GM19397 (cell line): ENCODE data around the gene GTF2F1.
A peak's percentile ranks its signal among the peaks of the same experiment; 100 is the strongest.
"Not testable (repeated sequence)": the region's sequence is repeated elsewhere in the genome, so short reads cannot be mapped to it uniquely, and the experiment has no call there.

Source experiments
- ATAC-seq: cut with Tn5 transposase; IDR thresholded peaks from one replicate; pipeline ENCODE4 v1.9.1; 2021; ENCODE audit warnings: mild to moderate bottlenecking, moderate library complexity; ENCODE audit not compliant: unreplicated experiment

Gene GTF2F1, protein sequence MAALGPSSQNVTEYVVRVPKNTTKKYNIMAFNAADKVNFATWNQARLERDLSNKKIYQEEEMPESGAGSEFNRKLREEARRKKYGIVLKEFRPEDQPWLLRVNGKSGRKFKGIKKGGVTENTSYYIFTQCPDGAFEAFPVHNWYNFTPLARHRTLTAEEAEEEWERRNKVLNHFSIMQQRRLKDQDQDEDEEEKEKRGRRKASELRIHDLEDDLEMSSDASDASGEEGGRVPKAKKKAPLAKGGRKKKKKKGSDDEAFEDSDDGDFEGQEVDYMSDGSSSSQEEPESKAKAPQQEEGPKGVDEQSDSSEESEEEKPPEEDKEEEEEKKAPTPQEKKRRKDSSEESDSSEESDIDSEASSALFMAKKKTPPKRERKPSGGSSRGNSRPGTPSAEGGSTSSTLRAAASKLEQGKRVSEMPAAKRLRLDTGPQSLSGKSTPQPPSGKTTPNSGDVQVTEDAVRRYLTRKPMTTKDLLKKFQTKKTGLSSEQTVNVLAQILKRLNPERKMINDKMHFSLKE

GRCh38 chr19:6393074-6393982, at the start of gene GTF2F1:
GTF2F1 (minus strand) TSS chr19:6393164; CDS start chr19:6392995, 169 bp downstream.
- ATAC-seq: peak; percentile 88

GRCh38 chr19:6442087-6442688, 49.2 kb upstream of the GTF2F1 start:
- ATAC-seq: no peak

GRCh38 chr19:6440905-6441304, 47.9 kb upstream of the GTF2F1 start:
- no peak for ATAC-seq

- ATAC-seq: no peak
Measured at GRCh38 chr19:6439743-6440142, 46.8 kb upstream of the GTF2F1 start.

DNA sequence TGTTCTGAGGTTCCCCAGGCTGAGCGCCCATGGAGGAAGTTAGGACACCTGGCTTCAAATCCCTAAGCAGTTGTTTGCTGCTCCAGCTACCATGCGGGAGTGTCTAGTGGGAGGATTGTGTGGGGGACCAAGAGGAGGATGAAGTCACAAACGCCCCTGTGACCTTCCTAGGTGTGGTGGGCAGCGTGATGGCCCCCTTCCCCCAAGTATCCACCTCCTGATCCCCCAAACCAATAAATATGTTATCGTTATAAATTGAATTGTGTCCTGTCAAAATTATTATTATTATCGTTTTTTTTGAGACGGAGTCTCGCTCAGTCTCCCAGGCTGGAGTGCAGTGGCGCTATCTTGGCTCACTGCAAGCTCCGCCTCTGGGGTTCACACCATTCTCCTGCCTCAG, 40.7 kb upstream of the GTF2F1 start, which contains the start of gene SLC25A41:
Gene SLC25A41, minus strand, starts transcription at position 101 of the 400 bp plus-strand sequence. Its CDS starts 70 bp downstream, at position 31.
- ATAC-seq: no peak

DNA sequence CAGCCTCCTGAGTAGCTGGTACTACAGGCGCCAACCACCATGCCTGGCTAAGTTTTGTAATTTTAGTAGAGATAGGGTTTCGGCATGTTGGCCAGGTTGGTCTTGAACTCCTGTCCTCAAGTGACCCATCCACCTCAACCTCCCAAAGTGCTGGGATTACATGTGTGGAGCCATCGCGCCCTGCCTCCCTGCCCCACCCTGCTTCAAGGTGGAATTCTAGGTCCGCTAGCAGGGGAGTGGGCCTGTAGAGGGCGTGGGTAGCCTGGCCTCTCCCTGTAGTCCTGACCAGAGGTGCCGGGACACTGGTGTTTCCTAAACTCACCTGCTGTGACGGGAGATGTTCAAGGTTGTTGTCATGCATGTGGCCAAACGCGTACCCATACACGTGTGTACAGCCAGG, 40.2 kb upstream of the GTF2F1 start:
- ATAC-seq: no peak

DNA sequence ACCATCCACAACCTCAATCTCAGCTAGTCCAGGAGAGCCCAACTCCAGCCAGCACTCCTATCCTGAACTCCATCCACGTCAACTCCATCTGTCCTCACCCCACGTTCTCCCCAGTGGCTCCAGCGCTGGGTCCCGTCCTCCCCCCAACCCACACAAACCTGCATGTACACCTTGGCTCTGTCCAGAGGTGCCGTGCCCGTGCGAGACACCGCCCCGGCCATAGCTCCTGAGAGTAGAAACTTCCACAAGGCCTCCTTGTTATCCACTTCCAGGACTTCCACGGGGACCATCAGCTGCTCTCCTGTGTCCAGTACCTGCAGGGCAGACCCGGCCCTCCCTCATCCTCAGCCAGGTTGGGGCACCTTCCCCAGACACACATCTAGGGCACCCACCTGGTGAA, 38.9 kb upstream of the GTF2F1 start:
- ATAC-seq: no peak

- no peak for ATAC-seq
Measured at GRCh38 chr19:6429419-6430221, 36.7 kb upstream of the GTF2F1 start.

DNA sequence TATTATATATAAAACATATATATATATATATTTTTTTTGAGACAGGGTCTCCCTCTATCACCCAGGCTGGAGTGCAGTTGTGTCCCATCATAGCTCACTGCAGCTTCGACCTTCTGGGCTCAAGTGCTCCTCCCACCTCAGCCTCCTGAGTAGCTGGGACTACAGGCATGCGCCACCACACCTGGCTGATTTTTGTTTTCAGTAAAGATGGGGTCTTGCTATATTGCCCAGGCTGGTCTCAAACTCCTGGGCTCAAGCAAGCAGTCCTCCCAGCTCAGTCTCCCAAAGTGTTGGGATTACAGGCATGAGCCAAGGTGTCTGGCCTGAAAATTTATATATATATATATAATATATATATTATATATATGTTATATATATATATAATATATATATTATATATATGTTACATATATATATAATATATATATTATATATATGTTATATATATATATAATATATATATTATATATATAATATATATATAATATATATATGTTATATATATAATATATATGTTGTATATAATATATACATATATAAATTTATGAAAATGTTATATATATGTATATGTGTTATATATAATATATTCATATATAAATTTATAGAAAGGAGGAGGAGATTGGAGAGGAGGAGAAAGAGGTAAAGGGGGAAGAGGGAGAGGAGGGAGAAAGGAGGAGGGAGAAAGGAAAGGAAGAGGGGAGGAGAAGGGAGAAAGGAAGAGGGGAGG, 35.9 kb upstream of the GTF2F1 start:
- not testable (repeated sequence) for ATAC-seq

DNA sequence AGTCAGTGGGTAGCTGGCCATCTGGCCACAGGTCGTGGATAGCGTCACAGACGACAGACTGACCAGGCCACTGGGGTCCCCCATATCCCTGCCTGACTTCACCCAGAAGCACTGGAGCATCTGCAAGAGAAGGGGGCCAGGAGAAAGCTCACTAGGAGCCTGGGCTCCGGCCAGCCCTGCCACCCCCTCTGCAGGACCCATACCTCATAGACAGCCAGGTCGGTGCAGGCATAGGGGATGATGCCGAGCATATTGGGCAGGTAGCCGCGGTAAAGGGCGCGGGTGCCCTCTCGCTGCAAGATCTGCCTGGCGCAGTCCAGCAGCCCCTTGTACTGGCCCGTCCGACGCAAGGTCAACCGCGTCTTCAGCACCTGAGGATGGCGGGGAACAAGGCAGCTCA, 34.2 kb upstream of the GTF2F1 start:
- ATAC-seq: no peak

DNA sequence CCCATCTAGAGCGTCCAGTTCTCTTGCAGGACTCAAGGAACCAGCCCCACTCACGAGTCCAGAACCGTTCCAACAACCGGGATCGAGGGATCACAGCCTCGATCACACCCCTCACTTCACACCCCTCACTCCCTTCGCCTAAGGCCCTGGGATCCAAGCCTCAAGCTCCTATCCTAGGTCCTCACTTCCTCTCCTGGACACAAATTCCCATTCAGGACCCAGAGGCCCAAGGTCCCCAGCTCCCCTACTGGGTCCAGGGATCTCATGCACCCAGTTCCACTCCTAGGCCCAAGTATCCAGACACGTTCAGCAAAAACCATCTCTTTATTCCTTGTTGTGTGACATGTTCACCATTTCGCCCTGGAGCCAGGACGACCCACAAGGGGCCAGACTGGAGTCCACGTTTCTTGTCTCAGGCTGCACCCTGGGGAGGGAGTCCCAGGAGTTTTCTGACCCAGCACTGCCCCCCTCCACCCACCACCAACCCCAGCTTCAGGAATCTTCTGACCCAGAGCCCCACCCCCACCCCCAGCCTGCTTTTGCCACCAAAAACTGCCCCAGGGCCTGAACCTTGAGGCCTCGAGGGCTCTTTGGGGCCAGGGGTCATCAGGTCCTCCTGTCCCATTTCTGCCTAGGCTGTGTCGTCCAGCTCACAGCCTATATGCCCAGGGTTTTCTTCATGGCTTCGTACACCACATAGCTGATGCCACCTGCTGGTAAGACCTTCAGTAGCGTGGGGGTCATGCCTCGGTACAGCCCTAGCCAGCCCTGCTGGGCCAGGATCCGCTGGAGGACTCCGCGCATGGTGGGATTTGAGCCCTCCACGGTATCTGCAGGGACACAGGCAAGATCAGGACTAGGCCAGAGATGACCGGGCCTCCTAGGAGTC, 33.0 kb upstream of the GTF2F1 start:
- ATAC-seq: no peak

DNA sequence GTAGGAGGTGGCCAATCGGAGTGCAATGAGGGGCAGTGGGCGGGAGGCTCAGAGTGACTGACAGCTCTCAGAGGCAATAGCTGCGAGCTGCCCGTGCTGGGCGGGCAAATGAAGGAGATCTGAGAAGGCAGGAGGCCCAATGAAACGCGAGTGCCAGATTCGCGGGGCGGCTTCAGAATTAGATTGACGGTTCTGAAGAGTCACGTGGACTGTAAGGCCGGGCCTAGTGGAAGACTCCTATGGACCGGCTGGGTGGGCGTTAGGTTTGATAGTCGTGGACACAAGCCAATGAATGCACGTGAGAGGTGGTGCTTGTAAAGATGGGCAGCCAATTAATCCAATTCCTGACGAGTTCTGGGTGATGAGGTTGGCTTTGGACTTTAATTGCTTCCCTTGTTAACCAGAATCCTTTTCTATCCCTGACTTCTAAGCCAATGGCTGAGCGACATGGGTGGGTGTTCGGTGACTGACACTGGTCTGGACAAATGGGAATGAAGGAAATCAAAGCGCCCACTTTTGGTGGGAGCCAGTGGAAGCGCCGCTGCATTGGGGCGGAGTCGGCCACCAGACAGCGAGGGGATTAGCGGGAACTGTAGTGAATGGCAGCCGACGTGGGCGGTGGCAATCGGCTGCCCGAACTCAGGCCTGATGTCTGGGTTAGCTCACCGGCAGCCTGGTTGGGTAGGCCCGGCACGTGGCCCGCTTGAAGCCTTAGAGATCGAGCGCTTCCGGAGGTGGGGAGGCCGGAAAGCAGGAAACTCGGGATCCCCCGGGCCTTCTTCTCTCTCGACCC, 32.2 kb upstream of the GTF2F1 start:
- ATAC-seq: peak; percentile 81

- ATAC-seq: peak; percentile 0
Measured at GRCh38 chr19:6424195-6424938, 31.4 kb upstream of the GTF2F1 start, which contains the start of gene KHSRP. KHSRP (minus strand) TSS chr19:6424811; CDS start chr19:6424701, 110 bp downstream.

DNA sequence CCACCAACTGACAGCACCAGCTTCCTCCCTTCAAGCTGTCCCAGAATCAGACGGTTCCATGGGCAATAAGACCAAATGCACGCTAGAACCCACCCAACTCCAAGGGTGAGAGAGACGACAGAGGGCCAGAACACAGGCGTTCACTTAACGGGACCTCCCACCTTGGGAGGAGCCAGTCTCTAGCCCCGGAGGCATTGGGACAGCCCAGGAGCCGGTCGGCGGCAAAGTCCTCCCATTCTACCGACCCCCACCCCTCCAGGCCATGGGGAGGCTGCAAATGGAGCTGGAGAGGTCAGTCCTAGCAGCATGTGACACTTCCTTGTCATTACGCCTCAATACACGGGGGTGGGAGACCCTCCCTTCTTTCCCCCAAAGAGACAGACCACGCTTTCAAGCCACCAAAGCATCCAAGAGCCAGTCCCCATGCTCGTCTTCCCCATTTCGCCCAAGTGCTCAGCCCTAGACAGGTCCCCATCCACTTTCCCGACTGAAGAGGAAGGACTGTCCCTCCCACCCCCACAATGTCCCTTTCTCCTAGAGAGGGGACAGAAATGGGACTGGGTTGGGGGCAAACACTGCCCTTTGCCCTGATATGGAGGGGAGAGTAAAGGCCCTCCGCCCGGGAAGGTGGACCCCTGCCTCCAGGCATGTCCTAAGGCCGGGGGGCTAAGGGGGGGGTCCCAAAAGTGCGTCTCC, 30.7 kb upstream of the GTF2F1 start:
- no peak for ATAC-seq

DNA sequence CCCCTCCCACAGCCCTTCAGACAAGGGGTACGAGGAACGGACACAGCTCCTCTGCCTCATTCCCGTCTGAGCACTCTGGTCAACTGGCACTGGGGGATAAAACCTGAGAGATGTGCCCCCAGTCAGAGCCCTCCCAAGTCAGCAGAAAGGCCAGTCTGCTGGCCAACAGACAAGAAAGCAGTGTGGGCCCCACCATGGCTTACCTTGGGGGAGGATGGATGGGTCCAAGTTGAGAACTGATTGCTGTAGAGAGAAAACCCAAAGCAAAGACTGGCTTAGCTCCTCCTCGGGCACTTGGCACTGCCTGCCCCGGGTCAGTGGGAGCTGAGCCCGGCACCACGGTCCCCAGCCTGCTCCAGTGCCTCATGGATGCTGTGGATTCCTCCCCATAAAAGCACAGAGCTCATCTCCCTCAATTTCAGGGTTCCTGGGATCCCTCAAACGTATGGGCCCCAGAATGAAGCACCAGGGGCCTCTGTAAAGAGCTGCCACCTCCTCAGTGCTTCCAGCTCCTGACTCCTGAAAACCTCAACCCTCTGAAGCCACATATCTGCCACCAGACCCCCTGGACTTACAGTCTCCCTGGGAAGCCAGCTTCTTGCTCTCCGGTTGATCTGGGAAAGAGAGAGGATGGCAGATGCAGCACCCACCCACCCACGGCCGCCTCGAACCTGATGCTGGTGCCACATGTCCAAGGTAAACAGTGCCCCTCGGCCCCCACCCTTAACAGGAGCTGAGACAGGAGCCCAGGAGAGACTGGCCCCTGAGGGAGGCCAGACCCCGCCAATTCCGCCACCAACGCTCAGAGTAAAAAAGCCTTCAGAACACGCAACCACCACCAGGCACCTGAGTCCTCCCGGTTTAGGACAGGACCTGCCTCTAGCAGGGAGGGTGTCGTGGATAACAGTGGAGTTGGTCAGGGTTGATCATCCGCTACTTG, 28.4 kb upstream of the GTF2F1 start:
- ATAC-seq: no peak
